Measurements from ENCODE around the gene BICC1.
"Not testable (repeated sequence)": the region's sequence is repeated elsewhere in the genome, so short reads cannot be mapped to it uniquely, and the experiment has no call there.

BICC1 gene

DNA sequence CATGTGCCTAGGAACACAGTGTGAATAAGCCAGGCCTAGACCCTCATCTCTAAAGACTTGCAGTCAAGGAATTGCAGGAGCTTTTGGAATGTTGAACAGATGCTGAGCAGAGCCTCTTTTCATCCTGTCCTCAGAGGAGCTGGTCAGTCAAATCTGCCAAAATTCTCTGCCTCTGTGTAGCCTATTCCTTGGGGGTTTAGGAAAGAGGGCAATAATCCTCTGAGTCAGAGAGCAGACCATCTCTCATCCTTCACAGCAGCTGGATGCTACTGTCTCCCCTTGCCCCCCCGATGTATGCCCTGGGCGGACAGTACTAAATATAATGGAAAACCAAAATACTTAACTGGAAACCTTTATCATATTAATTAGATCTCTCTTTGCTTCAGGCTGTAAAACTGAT is 52.6 kb downstream of the BICC1 start:
- DNase-seq = no peak

GRCh38 chr10:58567652-58568051 is 55.0 kb downstream of the BICC1 start:
- DNase-seq = no peak

- no peak for DNase-seq
Measured at GRCh38 chr10:58568428-58568935, 55.8 kb downstream of the BICC1 start.

GRCh38 chr10:58570307-58570723 is 57.6 kb downstream of the BICC1 start:
- DNase-seq = no peak

GRCh38 chr10:58570979-58571378 is 58.3 kb downstream of the BICC1 start:
- no peak for DNase-seq

- DNase-seq = no peak
Measured at GRCh38 chr10:58573144-58573543, 60.5 kb downstream of the BICC1 start.

DNA sequence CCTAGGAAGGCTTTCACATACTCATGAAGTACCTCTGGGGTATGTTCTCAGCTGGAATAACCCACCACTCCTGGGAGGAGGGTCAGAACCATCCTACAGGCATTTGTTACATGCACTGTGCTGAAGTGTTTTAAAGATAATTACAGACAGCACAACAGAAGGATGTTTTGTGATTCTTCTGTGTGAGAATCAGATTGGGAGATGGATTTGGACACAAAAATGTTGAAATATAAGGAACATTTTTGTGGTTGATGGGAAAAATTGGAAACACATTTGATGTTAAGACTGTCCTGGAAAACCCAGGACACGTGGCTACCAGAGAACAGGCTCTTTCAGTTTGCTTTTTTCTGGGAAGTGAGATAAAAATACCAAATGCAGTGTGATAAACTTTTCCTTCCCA is 61.4 kb downstream of the BICC1 start:
- no peak for DNase-seq

DNA sequence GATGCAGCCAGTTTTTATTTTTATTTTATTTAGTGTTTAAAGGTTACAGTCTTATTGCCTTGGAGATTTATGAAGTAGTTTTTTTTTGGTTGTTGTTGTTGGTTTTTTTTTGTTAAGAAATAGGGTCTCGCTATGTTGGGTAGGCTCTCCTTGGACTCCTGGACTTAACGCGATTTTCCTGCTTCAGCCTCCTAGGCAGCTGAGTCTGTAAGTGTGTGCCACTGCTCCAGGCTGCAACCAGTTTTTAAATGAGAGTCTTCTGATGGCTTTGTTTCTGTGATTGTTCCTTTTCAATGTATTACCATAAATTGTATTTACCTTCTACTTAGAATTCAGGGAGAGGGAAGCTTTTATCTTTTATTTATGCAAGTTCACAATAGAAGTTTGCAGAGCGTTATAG is 62.8 kb downstream of the BICC1 start:
- no peak for DNase-seq

DNA sequence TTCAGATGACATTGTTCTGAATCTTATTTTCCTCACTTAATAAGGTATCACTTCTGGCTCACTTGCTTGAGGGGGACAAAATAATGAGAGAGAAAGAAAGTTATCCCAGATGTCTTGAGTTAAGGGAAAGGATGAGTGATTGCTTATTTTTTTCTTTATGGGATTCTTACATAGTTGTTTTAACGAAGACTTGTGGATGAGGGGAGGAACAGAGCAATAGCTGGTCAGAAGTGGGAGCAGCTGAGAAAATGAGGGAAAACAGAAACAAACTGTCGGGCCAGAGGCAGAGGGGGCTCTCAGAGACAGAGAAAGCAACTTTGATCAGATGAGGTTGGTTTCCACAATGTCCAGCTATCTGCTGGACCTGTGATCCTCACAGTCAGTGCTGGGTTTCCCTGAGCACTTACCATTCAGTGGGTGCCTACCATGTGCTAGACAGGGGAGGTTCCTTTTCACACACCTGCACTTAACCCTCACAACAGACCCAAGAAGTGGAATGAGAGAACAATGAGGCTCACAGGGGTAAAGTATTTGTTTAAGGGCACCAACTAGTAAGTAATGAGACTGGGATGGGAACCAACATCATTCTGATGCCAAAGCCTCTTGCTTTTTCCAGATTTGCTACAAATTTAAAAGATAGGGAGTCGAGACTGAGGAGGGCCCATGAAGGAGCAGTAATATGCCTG is 64.2 kb downstream of the BICC1 start:
- DNase-seq = no peak

GRCh38 chr10:58577437-58577777 is 64.7 kb downstream of the BICC1 start:
- DNase-seq = no peak

DNA sequence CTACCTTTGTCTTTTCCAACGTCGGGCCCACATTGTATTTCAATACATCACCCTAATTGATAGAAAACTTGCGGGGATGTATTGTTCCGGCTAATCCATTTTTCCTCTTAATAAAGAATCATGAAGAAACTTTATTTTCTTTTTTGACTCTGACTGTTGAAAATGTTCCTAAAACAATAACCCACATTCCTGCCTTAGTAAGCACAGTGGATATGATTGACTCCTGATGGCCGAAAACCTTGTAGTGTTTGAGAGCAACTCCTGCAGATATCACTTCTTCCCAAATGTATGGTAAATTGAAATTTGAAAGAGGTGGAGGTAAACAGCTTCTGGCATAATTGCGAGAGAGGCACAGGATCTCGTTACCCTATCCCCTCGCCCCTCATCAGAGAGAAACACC is 65.7 kb downstream of the BICC1 start:
- no peak for DNase-seq

DNA sequence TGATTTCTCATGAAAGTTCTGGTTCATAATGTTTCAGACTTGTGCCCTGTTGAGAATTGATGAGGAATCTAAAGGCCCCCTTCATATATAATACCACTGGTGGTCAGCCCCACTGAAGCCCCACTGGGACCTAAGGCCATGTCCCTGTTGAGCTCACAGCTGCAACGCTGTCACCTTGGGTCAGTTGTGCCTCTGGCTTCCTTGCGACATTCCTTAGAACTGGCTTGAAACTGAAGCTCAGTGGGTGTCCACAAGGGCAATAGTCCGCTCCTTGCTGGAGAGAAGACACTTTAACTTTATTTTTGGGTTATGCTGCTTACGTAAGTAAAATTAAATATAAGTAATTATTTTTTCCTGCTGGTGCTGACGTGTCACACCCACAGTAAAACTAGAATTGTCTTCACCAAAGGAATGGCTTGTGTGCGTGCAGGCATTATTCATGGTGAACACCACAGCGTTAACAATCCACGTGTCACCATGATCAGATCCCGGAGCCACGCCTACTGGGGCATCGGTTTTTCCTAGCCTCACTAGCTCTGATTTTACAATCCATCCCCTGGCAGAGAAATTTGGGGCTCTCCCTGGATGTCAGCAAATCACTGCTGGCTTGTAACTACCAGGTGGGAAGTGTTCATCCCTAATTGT is 66.5 kb downstream of the BICC1 start:
- no peak for DNase-seq

GRCh38 chr10:58582045-58582444 is 69.4 kb downstream of the BICC1 start:
- no peak for DNase-seq

GRCh38 chr10:58585435-58585834 is 72.8 kb downstream of the BICC1 start:
- no peak for DNase-seq

GRCh38 chr10:58586282-58587245 is 73.9 kb downstream of the BICC1 start:
- no peak for DNase-seq

DNA sequence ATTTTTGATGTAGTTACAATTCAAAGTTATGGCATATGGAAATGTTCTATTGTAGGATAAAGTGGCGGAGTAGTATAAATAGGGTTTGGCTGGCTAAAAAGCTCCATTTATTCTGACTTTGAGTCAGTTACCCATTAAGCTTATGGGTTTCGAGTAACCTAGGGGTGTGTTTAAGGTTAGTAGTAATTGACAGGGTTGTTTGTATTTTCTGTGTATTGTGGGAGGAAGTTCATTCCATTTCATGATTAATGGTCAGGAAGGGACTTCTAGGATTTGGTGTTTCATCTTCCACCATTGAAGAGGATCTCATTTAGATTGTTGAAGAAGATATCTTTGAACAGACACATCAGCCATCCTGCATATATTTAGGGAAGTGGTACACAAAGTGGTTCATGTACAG is 75.0 kb downstream of the BICC1 start:
- no peak for DNase-seq

- no peak for DNase-seq
Measured at GRCh38 chr10:58588673-58589265, 76.1 kb downstream of the BICC1 start.

DNA sequence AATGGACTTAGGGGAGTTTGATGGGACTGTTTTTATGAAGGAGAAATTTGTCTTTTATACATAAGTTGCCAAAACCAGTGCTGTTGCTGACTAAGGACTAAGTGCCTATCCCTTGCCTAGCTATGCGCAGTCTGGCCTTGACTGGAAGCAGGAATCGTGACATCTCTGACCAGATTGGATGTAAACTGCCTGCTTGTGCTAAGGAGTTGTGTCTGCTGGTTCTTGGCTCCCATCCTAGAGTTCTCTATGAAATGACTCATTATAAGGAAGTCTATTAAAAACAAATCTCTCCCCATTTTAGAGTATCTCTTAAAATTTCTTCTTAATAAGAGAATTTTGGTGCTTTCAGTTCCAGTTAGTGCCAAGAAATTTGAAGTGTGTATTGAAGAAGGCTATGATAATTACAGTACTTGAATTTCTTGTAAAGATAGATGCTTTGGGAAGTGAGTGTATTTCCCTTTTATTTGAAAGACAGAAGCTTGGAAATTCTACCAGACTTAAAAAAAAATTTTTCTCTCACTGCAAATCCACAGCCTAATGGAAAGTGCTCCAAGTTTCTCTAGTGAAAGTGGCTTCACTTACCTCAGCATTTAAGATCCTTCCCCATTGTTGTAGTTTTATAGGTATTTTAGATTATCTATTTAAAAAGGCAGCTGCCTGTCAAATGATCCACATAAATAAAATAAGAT is 77.6 kb downstream of the BICC1 start:
- DNase-seq = no peak

GRCh38 chr10:58590924-58591323 is 78.3 kb downstream of the BICC1 start:
- no peak for DNase-seq

- no peak for DNase-seq
Measured at GRCh38 chr10:58593008-58593407, 80.3 kb downstream of the BICC1 start.

DNA sequence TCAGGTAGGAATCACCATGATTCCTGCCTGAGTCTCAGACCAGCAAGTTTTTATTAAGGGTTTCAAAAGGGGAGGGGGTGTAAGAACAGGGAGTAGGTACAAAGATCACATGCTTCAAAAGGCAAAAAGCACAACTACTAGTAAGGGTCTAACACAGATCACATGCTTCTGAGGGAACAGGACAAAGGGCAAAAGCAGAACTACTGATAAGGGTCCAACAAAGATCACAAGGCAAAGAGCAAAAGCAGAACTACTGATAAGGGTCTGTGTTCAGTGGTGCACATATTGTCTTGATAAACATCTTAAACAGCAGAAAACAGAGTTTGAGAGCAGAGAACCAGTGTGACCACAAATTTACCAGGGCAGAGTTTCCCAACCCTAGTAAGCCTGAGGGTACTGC is 84.5 kb downstream of the BICC1 start:
- DNase-seq = not testable (repeated sequence)

DNA sequence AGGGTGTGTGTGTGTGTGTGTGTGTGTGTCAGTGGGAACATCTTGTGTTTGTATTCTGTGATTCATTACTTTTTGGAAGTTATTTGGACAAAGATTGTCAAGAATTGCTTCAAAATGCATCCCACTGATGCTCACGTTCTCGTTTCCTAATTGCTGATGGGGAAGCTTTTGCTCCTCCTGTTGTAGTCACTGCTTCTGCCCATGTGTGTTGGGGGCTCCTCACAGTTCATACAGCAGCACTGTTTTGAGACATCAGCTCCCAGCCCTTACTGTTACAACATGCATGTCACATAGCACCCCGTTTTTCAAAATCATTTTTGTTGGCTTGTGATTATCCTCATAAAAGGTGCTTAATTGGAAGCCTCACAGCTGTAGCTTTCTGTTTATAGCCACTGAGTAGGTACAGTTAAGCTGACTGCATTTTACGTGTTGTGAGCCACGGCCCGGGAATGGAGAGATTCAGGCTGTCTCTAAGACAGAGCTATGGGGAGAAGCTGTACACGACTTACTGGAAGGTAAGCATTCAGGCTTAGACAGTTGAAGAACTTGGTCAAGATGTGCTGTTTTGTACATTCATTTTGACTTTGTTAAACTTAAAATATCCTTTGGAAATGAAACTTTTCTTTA is 87.4 kb downstream of the BICC1 start:
- no peak for DNase-seq

Data from stimulated activated naive CD4-positive, alpha-beta T cell (primary cell).